ENCODE data around the gene ZNF483.
"Not testable (repeated sequence)": the region's sequence is repeated elsewhere in the genome, so short reads cannot be mapped to it uniquely, and the experiment has no call there.

The ZNF483 gene

DNA sequence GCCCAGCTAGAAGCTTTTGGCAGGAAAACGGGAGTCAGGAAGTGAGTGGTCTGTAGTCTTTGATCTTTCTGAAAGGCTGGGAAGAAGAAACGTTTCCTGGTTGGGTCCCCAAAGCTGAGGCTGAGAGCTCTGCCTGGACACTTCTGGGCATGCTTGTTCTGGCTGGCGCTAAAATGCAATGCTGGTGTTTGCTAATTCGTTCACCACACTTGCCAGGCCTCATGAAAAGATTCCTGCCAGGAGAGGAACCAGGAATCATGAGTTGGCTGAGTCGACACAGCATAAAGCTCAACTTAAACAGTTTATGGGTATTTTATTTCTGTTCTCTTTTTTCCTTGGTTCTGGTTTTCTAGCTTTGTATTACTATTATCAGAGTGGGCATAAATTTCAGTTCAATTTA lies 85.2 kb downstream of the ZNF483 start:
- DNase-seq (ENCODE audit: low read depth), result no peak

DNA sequence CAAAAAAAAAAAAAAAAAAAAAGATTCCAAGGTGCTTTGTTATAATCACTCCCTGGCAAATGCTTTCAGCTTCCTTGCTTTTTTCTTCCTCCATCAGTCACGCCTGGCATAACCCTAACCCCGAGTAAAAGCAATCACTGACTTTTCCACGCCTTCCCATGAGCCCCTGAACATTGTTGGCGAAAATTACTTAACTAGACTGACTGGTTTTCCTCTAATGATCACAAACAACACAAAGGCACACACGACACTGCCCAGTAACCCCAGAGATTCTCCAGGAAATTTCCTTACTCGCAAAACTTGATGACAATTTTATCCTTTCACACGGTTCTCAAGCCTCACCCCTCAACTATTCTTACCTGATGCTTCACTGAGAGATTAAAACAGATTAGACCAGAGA lies 85.9 kb downstream of the ZNF483 start:
- no peak for DNase-seq (ENCODE audit: low read depth)

DNA sequence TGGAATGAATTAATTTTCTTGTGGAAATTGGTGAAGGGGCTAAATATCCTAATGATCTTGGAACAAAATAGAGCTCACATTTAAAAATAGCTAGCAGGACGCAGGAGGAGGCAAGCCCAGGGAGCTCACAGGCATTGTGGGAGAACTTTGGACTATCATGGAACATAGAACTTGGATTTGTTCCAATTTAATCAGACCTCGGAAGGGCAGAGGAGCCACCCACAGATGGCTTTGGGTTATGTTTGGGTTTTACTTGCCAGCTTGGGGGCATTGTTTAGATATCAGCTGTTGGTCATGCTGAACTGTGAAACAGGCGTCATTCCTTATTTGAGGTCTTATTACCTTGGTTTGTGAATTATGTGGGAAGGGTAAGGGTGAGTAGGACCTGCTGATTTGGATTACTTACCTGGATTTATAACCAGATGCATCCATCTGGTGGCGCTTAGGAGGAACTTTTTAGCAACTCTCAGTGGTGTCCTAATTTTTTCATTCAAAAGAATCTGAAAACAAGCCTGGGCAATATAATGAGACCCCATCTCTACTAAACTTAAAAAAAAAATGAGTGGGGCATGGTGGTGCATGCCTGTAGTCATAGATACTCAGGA lies 88.6 kb downstream of the ZNF483 start:
- no peak for DNase-seq (ENCODE audit: low read depth)

- DNase-seq (ENCODE audit: low read depth), result no peak
Observed at GRCh38 chr9:111615928-111616327, 90.9 kb downstream of the ZNF483 start.

- DNase-seq (ENCODE audit: low read depth), result not testable (repeated sequence)
Observed at GRCh38 chr9:111617349-111617748, 92.4 kb downstream of the ZNF483 start.

DNA sequence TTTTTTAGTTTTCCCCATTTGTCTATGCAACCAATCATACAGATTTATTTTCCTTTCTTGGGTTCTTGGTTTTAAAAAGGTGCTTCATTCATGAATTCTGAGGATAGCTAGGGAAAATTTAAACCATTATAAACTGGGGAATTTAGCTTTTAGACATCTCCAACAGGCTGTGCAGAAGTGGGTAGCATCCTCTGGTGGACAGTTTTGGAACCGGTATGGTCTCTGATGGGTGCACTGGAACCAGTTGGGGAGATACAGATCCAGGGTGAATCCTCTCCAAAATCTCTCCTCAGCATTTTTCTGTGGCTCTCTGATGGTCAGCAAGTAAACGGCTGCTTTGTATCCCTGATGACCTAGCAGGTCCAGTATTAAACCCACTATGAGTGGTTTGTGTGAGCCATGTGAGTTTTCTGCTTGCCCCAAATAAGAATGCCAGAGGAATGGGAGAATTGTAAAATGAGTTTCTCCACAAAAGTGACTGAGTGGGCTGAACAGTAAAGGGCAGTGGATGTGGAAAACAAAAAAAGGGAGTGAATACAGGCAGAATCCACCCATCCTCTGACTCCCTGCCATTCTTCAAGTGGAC lies 97.0 kb downstream of the ZNF483 start:
- no peak for DNase-seq (ENCODE audit: low read depth)

DNA sequence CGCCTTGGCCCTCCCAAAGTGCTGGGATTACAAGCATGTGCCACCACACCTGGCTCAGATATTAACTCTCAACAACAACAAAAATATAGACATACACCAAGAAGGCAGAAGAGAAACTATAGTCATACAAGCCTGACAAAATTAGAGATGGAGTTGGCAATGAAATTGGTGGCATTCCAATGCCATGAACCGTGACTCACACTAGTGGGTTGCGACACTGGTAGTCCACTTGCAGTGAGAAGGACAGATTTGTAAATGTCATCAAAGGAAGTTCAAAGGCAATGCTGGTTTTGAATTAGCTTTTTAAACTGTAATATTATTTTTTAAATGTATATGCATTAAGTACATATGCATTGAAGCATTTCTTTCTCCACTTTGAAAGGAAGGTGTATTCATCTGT lies 97.6 kb downstream of the ZNF483 start:
- DNase-seq (ENCODE audit: low read depth), result peak; percentile 80
